GM04504 (cell line): Measurements from ENCODE around the gene LTBP2.

Experiments
- DNase-seq: peaks from one replicate; pipeline ENCODE4 v3.0.0-alpha.2; 2012; ENCODE audit warnings: low read depth

The LTBP2 gene

DNA sequence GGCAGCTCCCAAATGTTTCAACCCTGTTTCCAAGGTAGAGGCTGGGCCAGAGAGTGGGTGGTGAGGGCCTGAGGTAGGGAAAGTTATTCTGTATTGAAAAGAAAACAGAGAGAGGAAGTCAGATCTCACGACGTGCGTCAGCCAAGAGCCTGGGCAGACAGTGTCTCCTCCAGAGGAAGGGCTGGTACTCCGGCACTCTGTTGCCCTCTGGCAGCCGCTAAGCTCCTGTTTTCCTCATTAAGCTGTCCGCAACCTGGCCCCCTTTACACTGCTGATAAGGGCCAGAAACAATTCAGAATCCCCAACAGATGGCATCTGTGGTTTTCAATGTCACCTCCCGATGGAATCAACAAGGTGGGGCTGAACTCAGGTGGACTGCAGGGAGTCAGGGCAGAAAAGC is 26.0 kb upstream of the LTBP2 start:
- no peak for DNase-seq

DNA sequence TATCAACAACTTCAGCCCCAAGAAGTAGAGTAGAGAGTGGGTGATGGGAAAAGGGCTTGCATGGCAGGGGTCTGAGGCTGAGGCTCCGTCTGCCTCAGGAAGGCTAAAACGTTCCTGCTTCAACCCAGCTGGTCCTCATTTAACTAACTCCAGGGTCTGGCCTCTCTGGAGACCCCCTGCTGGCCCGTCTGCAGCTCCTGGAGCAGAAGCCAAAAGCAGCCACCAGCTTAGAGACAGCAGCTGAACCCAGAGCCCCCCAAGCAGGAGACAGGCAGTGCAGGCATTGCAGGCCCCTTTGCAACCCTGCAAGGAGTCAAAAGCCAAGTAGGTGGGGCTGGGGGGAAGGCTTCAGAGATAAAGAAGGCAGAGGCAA is 25.1 kb upstream of the LTBP2 start:
- DNase-seq: no peak

- DNase-seq: no peak
Measured at GRCh38 chr14:74636424-74637177, 24.6 kb upstream of the LTBP2 start.

GRCh38 chr14:74635847-74636246 is 23.8 kb upstream of the LTBP2 start:
- DNase-seq: no peak

GRCh38 chr14:74634964-74635363 is 22.9 kb upstream of the LTBP2 start:
- DNase-seq: no peak

DNA sequence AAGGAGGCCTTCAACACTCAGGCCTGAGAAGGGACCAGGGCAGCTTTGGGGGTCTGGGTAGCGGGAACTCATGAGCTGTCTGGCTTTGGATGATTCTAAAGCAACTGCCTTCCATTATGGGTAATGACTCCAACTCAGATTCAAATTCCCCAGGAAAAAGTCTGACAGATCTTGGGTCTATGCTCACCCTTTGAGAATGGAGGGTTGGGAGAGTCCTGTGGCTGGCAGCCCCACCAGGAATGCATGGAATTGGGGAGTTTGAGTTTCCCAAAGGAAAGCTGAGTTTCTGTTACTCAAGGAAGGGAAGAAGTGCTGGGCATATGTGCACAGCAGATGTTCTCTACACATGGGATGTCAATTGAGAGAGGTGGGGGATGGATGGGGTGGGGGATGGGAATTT is 22.4 kb upstream of the LTBP2 start:
- no peak for DNase-seq

DNA sequence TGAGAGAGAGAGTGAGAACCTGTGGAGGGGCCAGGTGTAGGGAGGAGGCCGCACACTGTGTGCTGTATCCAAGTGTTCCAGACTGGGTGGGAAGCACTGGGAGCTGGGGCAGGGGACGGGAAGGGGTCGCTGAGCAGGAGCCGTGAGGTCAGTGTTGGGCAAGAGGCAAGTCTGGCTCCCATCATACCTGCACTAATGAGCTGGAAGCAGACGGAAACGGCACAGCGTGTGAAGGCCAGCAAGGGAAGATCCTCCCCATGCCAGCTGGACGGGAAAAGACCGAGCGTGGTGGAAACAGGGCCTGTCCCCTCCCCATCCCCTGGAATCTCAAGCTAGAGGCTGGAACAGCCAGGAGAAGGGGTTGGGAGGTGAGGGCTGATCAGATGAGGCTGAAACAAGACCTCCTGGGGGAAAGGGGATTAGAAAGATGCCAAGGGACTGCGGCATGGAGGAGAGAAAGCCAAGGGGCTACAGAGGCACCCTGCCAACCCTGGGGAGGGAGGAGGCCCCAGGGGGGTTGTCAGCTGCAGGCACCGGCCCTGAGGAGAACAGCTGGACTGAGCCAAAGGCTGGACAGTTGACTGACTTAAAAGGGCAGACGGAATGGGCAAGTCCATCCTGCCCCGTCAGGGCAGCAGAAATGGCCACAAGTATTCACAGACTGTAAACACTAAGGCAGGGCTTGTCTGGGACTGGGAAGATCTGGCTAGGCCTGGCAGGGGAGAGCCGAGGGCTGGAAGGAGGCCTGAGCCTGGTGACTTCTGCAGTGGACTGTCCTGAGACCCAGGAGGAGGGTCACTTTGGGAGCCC is 19.0 kb upstream of the LTBP2 start:
- DNase-seq: no peak

DNA sequence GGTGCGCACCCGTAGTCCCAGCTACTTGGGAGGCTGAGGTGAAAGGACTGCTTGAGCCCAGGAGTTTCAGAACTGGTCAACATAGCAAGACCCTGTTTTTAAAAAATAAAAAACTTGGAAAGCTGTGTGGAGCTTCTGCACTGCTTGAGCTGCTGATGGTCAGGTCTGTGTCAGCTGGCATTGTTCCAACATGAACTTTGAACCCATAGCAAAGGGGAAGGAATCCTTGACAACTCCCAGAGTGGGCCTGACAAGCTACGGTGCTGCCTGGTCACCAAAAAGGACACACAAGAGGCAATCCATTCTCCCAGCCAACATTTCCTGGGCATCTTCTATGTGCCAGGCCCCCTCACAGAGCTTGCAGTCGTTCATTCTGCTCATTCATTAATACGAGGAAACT is 16.4 kb upstream of the LTBP2 start:
- no peak for DNase-seq

- no peak for DNase-seq
Measured at GRCh38 chr14:74627076-74627475, 15.0 kb upstream of the LTBP2 start.

DNA sequence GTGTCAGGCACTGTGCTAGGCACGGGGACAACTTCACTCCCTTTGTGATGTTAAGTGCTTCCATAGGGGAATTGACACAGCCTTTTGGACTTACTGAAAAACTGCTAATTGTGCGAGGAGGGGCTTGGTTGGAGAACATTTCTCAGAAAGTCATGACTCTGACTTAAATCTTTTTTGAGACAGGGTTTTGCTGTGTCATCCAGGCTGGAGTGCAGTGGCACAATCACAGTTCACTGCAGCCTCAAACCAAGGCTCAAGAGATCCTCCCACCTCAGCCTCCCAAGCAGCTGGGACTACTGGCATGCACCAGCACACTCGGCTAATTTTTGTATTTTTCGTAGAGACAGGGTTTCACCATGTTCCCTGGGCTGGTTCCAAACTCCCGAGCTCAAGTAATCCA is 10.2 kb upstream of the LTBP2 start:
- DNase-seq: no peak

GRCh38 chr14:74621556-74621955 is 9.5 kb upstream of the LTBP2 start:
- no peak for DNase-seq

DNA sequence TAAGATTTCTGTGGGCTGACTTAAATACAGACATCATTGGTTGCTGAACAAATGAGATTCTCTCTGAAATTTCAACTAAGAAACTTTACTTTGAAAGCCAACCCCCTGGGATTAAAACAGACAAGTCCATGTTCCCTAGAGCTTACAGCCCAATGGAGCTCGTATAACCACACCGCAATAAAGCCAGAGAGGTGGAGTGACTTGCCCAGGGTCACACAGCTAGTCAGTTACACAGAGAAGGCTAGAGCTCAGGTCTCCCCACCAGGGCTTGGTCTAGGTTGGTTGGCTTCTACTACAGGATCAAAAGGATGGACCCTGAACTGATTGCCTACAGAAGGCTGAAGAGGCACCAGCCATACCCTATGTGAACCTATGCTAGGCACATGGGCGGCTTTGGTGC is 8.9 kb upstream of the LTBP2 start:
- DNase-seq: no peak

DNA sequence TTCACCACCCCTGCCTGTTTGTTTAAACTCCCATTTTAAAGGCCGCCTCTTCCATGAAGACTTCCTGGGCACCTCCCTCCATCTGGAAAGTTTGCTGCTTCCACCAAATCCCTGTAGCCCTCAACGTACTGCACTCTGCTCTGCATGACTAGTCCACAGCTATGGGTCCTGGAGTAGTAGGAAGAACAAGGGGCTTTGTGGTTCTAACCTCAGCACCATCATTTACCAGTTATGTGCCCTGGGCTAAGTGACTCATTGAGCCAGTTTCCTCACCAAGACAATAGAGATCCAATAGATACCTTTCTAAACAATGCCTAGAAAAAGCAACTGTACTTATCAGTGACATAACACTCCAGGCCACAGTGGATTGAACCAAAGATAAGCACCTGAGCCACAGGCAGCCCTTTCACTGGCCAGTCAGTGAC is 8.5 kb upstream of the LTBP2 start:
- peak; percentile 83 for DNase-seq

DNA sequence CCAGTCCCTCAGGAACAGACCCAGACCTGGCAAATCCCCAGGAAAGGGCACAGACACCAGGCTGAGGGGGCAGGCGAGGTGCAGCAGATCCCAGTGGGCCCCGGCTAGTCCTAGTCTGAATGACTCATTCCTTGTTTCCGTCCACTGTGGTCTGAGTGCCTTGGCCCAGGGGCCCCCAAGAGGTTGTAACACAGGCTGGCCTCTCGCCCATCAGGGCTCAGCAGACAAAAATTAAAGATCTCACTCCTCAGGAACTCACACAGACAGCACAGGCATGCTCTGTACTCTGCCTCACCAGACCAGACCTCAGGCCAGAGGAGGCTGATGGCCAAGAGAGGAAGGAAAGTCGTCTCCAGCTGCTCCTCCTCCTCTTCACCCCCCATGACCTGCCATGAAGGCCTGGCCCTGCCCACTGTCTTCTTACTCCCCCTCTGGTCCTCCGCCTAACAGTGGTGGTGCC is 7.7 kb upstream of the LTBP2 start:
- peak; percentile 98 for DNase-seq

GRCh38 chr14:74618078-74618952 is 6.3 kb upstream of the LTBP2 start:
- no peak for DNase-seq

- DNase-seq: no peak
Measured at GRCh38 chr14:74616996-74617700, 5.1 kb upstream of the LTBP2 start.

- DNase-seq: no peak
Measured at GRCh38 chr14:74616507-74616906, 4.5 kb upstream of the LTBP2 start.

- no peak for DNase-seq
Measured at GRCh38 chr14:74615735-74616134, 3.7 kb upstream of the LTBP2 start.

- DNase-seq: no peak
Measured at GRCh38 chr14:74614508-74615495, 2.8 kb upstream of the LTBP2 start.

- no peak for DNase-seq
Measured at GRCh38 chr14:74613211-74613914, 1.3 kb upstream of the LTBP2 start.
